GM18508 (cell line): ENCODE results near the gene FHAD1.
"Not testable (repeated sequence)": the region's sequence is repeated elsewhere in the genome, so short reads cannot be mapped to it uniquely, and the experiment has no call there.

ENCODE experiments used
- ATAC-seq: cut with Tn5 transposase; IDR thresholded peaks from one replicate; pipeline ENCODE4 v1.9.1; 2021; ENCODE audit warnings: moderate number of reproducible peaks; ENCODE audit not compliant: insufficient read depth, unreplicated experiment

Gene FHAD1

GRCh38 chr1:15386164-15386749 lies 139.2 kb downstream of the FHAD1 start:
- ATAC-seq, result no peak

GRCh38 chr1:15388201-15388880 lies 141.3 kb downstream of the FHAD1 start:
- ATAC-seq, result no peak

DNA sequence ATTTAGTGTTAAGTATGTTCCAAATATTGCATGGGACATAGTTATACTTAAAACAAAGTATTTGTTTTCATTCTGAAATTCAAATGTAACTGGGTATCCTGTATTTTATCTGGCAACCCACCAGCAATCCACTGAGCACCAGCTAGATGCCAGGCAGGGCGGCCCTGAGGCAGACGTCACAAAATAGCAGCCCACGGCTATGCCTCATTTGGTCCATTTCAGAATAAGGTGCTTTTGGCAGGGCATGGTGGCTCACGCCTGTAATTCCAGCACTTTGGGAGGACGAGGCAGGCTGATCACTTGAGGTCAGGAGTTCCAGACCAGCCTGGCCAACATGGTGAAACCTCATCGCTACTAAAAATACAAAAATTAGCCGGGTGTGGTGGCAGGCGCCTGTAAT lies 142.8 kb downstream of the FHAD1 start:
- ATAC-seq, result not testable (repeated sequence)

- no peak for ATAC-seq
These were observed 143.6 kb downstream of the FHAD1 start for GRCh38 chr1:15390667-15391066.

DNA sequence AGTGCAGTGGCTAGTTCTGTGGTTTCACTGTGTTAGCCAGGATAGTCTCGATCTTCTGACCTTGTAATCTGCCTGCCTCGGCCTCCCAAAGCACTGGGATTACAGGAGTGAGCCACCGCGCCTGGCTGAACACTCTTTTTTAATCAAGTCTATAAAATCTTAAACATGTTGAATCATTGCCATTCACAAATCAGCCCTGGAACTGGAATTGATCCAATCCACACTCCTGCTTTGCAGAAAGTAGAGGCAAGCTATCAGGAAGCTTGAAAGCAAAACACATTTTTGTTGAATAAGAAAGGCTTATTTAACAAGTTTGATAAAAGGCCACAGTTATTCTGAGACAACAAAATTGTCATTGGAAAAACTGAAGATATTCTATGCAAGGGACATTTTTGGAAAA lies 144.3 kb downstream of the FHAD1 start:
- no peak for ATAC-seq

DNA sequence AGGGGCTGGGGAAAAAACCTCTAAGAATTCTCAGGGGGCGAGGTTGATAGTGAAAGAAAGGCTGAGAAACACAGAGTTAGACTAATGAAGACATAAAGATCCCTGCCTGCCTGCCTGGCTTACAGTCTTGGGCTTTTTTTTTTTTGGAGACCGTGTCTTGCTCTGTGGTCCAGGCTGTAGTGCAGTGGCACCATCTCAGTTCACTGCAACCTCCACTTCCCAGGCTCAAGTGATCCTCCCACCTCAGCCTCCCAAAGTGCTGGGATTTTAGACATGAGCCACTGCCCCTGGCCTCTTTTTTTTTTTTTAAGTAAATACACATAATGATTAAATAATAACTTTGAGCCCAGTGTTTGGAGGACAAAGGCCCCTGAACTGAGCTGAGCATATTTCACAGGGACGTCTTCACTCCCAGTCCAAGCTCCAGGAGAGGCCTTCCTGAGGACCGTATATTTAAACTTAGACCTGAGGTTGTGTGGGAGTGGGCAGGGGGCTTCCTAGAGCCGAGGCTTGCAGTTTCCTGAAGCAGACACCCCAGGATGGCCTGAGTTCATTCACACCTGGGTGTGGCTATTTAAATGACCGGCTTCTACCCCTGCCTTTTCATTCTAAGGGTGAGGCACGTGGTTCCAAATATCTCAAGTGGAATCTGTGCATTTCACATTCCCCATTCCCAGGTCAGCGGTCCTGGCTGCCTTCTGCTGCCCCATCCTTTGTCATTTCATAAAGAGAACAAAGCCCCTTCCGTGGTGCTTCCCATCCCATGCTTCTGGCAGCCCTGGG lies 146.6 kb downstream of the FHAD1 start:
- no peak for ATAC-seq

- no peak for ATAC-seq
These were observed 147.3 kb downstream of the FHAD1 start for GRCh38 chr1:15394258-15394690.

GRCh38 chr1:15397236-15397635 lies 150.2 kb downstream of the FHAD1 start:
- ATAC-seq, result no peak

DNA sequence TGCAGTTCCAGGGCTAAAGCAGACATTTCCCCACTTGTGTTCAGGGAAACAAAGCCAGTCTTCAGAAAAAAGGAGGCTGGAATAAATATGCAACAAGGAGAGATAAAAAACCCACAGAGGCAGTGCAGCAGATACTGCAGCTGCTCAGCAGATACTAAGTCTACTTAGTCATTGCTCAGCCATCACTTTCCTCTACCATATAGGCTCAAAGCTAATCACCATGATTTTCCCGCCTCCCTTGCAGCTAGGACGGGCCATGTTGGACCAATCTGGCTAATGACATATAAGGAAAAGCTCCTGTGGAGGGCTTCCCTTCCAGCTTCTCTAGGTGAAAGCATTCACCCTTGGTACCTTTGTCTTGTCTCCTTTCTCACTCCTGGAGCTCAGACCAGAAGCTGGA lies 152.7 kb downstream of the FHAD1 start:
- no peak for ATAC-seq

GRCh38 chr1:15400627-15401026 lies 153.6 kb downstream of the FHAD1 start:
- ATAC-seq, result no peak

GRCh38 chr1:15401391-15402055 lies 154.5 kb downstream of the FHAD1 start:
- ATAC-seq, result no peak

DNA sequence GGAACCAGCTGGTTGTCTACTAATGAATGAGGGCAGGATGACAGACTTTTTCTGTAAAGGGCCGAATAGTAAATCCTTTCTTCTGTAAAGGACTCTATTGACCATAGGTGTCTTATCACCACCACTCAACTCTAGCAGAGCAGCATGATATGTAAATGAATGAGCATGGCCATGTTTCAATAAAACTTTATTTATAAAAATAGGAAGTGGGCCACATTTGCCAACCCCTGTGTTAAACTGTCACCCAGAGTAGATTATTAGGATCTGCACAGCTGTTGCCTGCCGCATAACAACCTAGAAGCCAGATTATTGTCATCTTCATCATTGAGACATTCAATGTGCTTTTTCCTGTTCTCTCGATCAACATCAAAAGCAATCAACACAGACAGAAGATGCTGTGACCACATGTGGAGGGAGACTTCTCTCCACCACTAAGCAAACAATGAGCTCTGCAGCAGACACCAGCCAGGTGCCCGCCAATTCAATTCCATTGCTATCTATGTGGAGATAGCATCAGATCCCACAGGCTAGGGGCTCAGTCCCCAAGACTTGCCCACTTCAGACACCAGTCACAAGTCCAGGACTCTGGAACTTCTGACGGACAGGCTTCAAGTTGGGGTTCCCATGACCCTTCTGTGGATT lies 155.9 kb downstream of the FHAD1 start:
- no peak for ATAC-seq

DNA sequence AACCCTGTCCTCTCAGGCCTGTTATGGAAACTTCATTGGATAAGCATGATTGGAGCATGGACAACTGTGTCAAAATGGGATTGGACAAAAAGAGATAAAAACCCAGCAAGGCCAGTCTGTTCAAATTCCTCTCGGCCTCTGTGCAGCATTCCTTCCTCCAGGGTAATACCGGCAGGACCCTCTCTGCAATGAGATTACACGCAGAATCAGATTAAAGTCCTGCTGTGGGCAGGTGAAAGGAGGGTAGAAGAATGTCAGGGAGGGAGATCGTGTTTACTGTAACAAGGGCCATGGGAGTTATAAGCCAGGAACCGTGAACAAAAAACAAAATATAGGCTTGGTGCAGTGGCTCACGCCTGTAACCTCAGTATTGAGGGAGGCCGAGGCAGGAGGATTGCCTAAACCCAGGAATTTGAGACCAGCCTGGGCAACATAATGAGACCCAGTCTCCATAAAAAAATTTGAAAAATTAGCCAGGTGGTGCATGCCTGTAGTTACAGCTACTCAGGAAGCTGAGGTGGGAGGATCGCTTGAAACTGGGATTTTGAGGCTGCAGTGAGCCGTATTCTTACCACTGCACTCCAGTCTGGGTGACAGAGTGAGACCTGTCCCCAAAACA lies 157.0 kb downstream of the FHAD1 start:
- no peak for ATAC-seq

DNA sequence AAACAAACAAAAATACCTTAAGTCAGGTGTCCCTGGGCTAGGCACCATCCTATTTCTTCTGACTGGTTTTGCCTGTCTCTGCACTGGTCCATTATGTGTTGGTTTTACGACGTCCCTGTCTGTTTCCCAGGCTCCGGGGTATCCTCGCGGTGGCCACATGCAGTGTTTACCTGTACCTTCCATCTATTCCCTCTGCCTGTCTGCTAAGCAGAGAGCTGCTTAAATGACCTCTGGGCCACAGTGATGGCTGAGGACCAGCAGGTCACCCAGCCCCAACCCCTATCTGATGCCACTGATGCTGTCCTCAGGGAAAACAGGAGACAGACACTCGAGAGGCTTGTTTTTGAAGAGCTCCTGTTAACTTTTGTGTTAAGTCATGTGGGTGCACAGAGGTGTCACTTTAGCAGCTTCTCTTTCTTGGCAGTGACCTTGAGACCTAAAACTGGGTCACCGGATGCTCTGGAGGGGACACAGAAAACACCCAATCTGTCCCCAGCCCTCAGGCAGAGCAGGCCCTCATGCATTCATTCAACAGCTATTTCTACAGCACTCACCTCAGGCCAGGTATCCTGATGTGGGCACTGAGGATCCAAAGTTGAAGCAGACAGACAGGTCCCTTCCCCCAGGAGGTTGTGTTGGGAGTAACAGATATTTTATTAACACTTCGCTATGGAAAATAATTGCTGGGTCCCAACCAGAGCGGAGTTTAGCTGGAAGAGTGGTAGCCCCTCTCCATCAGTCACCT lies 158.3 kb downstream of the FHAD1 start:
- ATAC-seq, result no peak

DNA sequence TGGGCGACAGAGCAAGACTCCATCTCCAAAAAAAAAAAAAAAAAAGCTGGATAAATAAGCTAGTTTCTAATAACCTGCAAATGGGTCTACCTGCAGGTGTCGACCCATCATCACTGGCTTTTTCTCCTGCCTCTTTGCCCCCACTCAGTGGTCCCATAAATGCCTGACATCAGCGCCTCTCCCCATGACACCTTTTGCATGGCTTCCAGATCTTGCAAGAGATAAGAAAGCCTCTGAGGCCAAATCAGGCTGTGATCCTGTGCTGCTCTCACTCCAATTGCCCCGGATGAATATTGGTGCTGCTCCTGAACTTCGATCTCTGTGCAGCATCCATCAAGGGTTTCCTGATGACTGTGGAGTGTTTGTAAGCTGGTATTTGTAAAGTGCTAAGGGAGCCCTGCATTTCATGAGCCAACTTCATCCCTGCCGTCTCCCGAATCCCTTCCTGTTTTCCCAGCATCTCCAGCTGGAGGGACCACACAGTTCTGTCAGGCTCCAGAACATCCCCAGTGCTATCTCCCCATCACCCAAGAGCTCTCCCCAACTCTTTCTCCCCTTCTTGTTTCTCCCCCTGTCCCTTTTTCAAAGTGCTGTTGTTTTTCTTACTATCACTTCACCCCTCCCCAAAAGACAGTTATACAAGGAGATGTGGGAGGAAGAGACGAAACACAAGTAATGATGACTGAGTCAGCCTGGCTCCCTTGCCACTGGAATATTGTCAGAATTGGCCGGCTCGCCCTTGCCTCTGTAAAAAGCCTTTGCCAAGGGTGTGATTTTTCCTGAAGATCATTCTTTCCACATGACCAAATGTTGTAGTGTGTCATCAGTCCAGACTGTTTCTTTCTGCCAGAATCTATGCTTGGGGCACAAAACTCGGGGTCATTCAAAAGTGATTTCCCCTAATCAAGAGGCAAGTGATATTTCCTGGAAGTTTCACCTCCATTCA lies 159.9 kb downstream of the FHAD1 start:
- ATAC-seq, result no peak

DNA sequence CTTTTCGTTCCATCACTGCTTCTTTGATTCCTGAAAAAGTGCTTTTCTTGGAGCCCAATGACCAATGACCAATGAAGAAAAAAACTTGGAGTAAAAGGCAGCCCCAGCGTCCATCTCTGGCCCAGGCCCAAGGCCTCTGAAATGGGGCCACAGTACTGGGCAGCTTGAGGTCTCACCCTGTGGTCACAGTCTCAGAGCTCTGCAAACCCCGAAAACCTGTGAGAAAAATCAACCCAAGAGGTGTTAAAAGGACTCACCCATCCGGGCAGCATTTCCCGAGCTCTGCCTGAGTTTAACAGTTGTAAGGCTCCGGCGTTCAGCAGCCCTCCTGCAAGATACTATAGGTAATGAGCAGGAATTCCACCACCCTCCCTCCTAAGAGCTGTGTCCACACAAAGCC lies 160.6 kb downstream of the FHAD1 start:
- no peak for ATAC-seq

DNA sequence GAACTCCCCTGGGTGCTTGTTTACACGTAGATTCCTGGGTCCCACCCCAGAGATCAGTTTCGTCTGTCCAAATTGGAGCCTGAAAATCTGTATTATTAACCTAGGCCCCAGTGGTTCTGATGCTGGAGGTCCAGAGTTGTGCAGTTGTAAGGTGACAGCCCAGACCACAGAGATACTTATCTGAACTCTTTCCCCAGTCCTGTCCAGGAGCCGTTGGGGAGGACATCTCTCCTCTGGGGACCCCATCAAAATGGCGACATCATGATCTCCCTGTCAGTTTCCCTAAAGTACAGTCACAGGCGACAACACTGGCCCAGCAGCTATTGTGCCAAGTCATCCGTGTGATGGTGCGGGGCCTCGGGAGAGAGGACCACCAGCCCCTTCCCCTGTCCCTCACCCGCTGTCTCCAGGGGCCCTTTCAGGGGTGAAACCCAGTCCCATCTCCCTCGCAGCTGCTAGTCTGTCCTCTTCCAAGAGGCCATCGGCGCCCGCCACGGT lies 161.9 kb downstream of the FHAD1 start:
- ATAC-seq, result no peak
